Measurements from ENCODE around the gene TTC36.

Gene TTC36

GRCh38 chr11:118526688-118527087 lies 586 bp upstream of the TTC36 start:
- Mint-ChIP-seq H3K9me3 (ENCODE audit: low read depth) (no peaks in the 10 kb centered on the region), H3K4me3 (no peak overlapping the region), H3K27ac (no peak overlapping the region), H3K4me1 (ENCODE audit: low read depth) (peaks cover 34% of the 10 kb centered on the region), H3K36me3 (no peaks in the 10 kb centered on the region), H3K27me3 (no peaks in the 10 kb centered on the region)

GRCh38 chr11:118528511-118528910 lies 1.2 kb downstream of the TTC36 start:
- Mint-ChIP-seq H3K9me3 (ENCODE audit: low read depth) (no peaks in the 10 kb centered on the region), H3K27ac (no peak overlapping the region), H3K27me3 (no peaks in the 10 kb centered on the region), H3K36me3 (no peaks in the 10 kb centered on the region), H3K4me3 (no peak overlapping the region), H3K4me1 (ENCODE audit: low read depth) (peaks cover 38% of the 10 kb centered on the region)

- H3K4me3 Mint-ChIP-seq = peak overlapping the region; percentile 92
- peaks cover 38% of the 10 kb centered on the region for H3K4me1 Mint-ChIP-seq (ENCODE audit: low read depth)
- H3K36me3 Mint-ChIP-seq = no peaks in the 10 kb centered on the region
- H3K27ac Mint-ChIP-seq = peak overlapping the region; percentile 90
- no peaks in the 10 kb centered on the region for H3K27me3 Mint-ChIP-seq
- no peaks in the 10 kb centered on the region for H3K9me3 Mint-ChIP-seq (ENCODE audit: low read depth)
Observed at GRCh38 chr11:118529584-118530175, 2.4 kb downstream of the TTC36 start.

GRCh38 chr11:118530180-118530682 lies 3.0 kb downstream of the TTC36 start:
- Mint-ChIP-seq H3K27me3 (no peaks in the 10 kb centered on the region), H3K27ac (peak overlapping the region; percentile 90), H3K36me3 (no peaks in the 10 kb centered on the region), H3K4me1 (ENCODE audit: low read depth) (peaks cover 38% of the 10 kb centered on the region), H3K4me3 (peak overlapping the region; percentile 92), H3K9me3 (ENCODE audit: low read depth) (no peaks in the 10 kb centered on the region)

- Mint-ChIP-seq H3K27ac (peak within 1 kb of the TSS; percentile 90), H3K4me3 (peak within 1 kb of the TSS; percentile 95), H3K4me1 (ENCODE audit: low read depth) (peaks cover 38% of the 10 kb centered on the region), H3K27me3 (no peaks in the 10 kb centered on the region), H3K9me3 (ENCODE audit: low read depth) (no peaks in the 10 kb centered on the region), H3K36me3 (no peaks in the 10 kb centered on the region)
Observed at GRCh38 chr11:118530683-118531596, 3.7 kb downstream of the TTC36 start, which contains the start of gene TMEM25. TMEM25 (plus strand) TSS chr11:118531192; CDS start chr11:118531802, 610 bp downstream.

- Mint-ChIP-seq H3K27ac (peak overlapping the region; percentile 82), H3K4me1 (ENCODE audit: low read depth) (peaks cover 34% of the 10 kb centered on the region), H3K9me3 (ENCODE audit: low read depth) (no peaks in the 10 kb centered on the region), H3K4me3 (peak overlapping the region; percentile 95), H3K27me3 (no peaks in the 10 kb centered on the region), H3K36me3 (no peaks in the 10 kb centered on the region)
Observed at GRCh38 chr11:118531597-118532084, 4.4 kb downstream of the TTC36 start.

GRCh38 chr11:118532091-118532490 lies 4.8 kb downstream of the TTC36 start:
- no peak overlapping the region for H3K27ac Mint-ChIP-seq
- H3K9me3 Mint-ChIP-seq (ENCODE audit: low read depth) = no peaks in the 10 kb centered on the region
- H3K4me3 Mint-ChIP-seq = peak overlapping the region; percentile 95
- peaks cover 31% of the 10 kb centered on the region for H3K4me1 Mint-ChIP-seq (ENCODE audit: low read depth)
- H3K36me3 Mint-ChIP-seq = no peaks in the 10 kb centered on the region
- no peaks in the 10 kb centered on the region for H3K27me3 Mint-ChIP-seq

- no peaks in the 10 kb centered on the region for H3K36me3 Mint-ChIP-seq
- H3K27me3 Mint-ChIP-seq = no peaks in the 10 kb centered on the region
- H3K9me3 Mint-ChIP-seq (ENCODE audit: low read depth) = no peaks in the 10 kb centered on the region
- no peak overlapping the region for H3K27ac Mint-ChIP-seq
- peak overlapping the region; percentile 95 for H3K4me3 Mint-ChIP-seq
- H3K4me1 Mint-ChIP-seq (ENCODE audit: low read depth) = peaks cover 25% of the 10 kb centered on the region
Observed at GRCh38 chr11:118532852-118533768, 5.8 kb downstream of the TTC36 start.

GRCh38 chr11:118533769-118534729 lies 6.8 kb downstream of the TTC36 start:
- Mint-ChIP-seq H3K4me3 (peak overlapping the region; percentile 23), H3K27ac (no peak overlapping the region), H3K36me3 (no peaks in the 10 kb centered on the region), H3K4me1 (ENCODE audit: low read depth) (peaks cover 22% of the 10 kb centered on the region), H3K9me3 (ENCODE audit: low read depth) (no peaks in the 10 kb centered on the region), H3K27me3 (no peaks in the 10 kb centered on the region)

GRCh38 chr11:118535261-118535660 lies 8.0 kb downstream of the TTC36 start:
- Mint-ChIP-seq H3K27ac (no peak overlapping the region), H3K4me3 (no peak overlapping the region), H3K27me3 (no peaks in the 10 kb centered on the region), H3K9me3 (ENCODE audit: low read depth) (no peaks in the 10 kb centered on the region), H3K36me3 (peaks cover 2% of the 10 kb centered on the region), H3K4me1 (ENCODE audit: low read depth) (peaks cover 10% of the 10 kb centered on the region)

GRCh38 chr11:118536726-118537125 lies 9.5 kb downstream of the TTC36 start:
- Mint-ChIP-seq H3K27me3 (no peaks in the 10 kb centered on the region), H3K36me3 (peaks cover 7% of the 10 kb centered on the region), H3K4me1 (ENCODE audit: low read depth) (peaks cover 4% of the 10 kb centered on the region), H3K27ac (no peak overlapping the region), H3K4me3 (no peak overlapping the region), H3K9me3 (ENCODE audit: low read depth) (no peaks in the 10 kb centered on the region)

GRCh38 chr11:118537409-118537980 lies 10.2 kb downstream of the TTC36 start:
- no peaks in the 10 kb centered on the region for H3K27me3 Mint-ChIP-seq
- H3K36me3 Mint-ChIP-seq = peaks cover 7% of the 10 kb centered on the region
- H3K9me3 Mint-ChIP-seq (ENCODE audit: low read depth) = no peaks in the 10 kb centered on the region
- H3K4me1 Mint-ChIP-seq (ENCODE audit: low read depth) = no peaks in the 10 kb centered on the region
- no peak overlapping the region for H3K27ac Mint-ChIP-seq
- no peak overlapping the region for H3K4me3 Mint-ChIP-seq

GRCh38 chr11:118544010-118544646 lies 16.9 kb downstream of the TTC36 start:
- H3K36me3 Mint-ChIP-seq = peaks cover 7% of the 10 kb centered on the region
- no peaks in the 10 kb centered on the region for H3K27me3 Mint-ChIP-seq
- H3K4me3 Mint-ChIP-seq = no peak overlapping the region
- H3K9me3 Mint-ChIP-seq (ENCODE audit: low read depth) = no peaks in the 10 kb centered on the region
- no peaks in the 10 kb centered on the region for H3K4me1 Mint-ChIP-seq (ENCODE audit: low read depth)
- no peak overlapping the region for H3K27ac Mint-ChIP-seq

Data from activated naive CD8-positive, alpha-beta T cell (primary cell).